Mononuclear cell (primary cell): ENCODE data around the gene PDLIM7. TPM values are rescaled to one million over a fixed set of nuclear protein-coding genes. Genes with fewer than 3 reads are reported as not detected.

Experiments
- H3K27me3 ChIP-seq: 2 replicates; pipeline ENCODE4 v1.6.0; 2011; ENCODE audit warnings: low read length, control low read depth; ENCODE audit not compliant: insufficient read depth
- H3K4me1 ChIP-seq: 2 replicates; pipeline ENCODE4 v1.5.1; 2011; ENCODE audit warnings: mild to moderate bottlenecking, low read length, control low read depth; ENCODE audit not compliant: insufficient read depth
- H3K4me3 ChIP-seq: 2 replicates; pipeline ENCODE4 v1.5.1; 2011; ENCODE audit warnings: mild to moderate bottlenecking, low read length, moderate library complexity
- H3K9me3 ChIP-seq: 2 replicates; pipeline ENCODE4 v1.5.1; 2011; ENCODE audit warnings: low read depth, mild to moderate bottlenecking, control low read depth, low read length
- total RNA-seq: library from RNA; depleted of rRNA; stranded (reverse); fragments of >200 nt; gene quantifications from one replicate; pipeline ENCODE4 v1.2.3, GENCODE V29; 2012

Gene PDLIM7
- total RNA-seq, 1 donor: 19.9 TPM

DNA sequence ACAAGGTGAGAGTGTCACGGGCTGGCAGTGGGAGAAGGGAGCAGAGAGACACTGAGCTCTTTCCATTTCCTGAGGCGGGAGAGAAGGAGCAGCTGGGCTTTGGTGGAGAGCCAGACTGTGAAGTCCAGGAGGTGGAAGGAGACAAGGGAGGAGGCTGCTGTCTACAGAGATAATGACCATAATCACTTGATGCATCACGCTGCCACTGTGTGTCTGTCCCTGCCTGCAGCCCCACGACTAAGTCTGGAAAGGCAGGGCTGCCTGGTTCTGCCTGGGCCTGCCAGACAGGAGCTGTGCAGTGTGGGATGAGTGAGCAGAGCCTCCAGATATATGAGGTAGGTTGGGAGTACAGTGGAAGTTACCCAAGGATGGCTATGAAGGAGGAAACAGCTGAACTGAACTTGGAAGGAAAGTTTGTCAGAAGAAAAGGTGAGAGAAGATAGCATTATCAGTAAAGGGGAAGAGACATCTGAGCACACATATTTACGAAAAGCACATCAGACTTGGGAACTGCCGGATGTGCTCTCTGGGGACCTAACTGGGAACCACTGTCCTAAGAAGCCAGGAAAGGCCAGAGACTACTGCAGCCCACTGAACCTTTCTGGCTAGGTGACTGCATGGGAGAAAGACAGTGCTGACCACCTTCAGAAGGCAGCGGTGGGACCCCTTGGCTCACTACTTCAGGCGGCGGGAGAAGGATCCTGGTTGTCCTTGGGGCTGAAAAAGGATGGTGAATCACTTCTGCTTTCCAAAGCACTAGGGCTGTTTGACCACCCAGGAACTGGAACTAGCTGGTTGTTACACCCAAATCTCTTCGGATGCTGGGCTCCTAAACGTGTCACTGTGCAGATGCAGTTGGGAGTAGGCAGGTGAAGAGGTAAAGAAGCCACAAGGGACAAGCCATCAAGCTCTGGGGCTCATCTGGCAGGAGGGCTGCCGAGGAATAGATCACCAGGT lies 32.1 kb upstream of the PDLIM7 start:
- H3K4me1 ChIP-seq: no peaks in the 10 kb centered on the region
- H3K9me3 ChIP-seq: no peaks in the 10 kb centered on the region
- H3K27me3 ChIP-seq: no peaks in the 10 kb centered on the region
- no peak overlapping the region for H3K4me3 ChIP-seq

- no peaks in the 10 kb centered on the region for H3K27me3 ChIP-seq
- H3K4me1 ChIP-seq: no peaks in the 10 kb centered on the region
- H3K9me3 ChIP-seq: no peaks in the 10 kb centered on the region
- H3K4me3 ChIP-seq: no peak overlapping the region
These were observed 31.2 kb upstream of the PDLIM7 start for GRCh38 chr5:177528631-177529030.

DNA sequence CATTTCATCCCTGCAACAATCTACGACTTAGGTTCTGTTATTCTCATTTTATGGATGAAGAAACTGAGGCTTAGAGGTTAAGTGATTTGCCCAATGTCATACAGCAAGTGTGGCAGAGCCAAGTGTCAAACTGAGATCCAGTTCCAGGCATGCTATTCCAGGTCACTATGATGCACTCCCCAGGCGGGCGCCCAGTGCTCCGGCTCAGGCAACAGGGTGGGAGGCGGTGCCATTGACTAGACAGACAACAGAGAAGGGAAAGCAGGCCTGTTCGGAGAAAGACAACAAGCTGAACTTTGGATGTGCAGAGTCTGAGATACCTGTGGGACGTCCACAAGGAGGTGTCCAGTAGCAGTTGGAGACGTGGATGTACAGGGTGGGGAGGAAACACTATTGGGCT lies 30.2 kb upstream of the PDLIM7 start:
- Histone ChIP-seq H3K4me1 (no peaks in the 10 kb centered on the region), H3K27me3 (no peaks in the 10 kb centered on the region), H3K9me3 (no peaks in the 10 kb centered on the region), H3K4me3 (no peak overlapping the region)

GRCh38 chr5:177526791-177527190 lies 29.4 kb upstream of the PDLIM7 start:
- H3K4me1 ChIP-seq: no peaks in the 10 kb centered on the region

DNA sequence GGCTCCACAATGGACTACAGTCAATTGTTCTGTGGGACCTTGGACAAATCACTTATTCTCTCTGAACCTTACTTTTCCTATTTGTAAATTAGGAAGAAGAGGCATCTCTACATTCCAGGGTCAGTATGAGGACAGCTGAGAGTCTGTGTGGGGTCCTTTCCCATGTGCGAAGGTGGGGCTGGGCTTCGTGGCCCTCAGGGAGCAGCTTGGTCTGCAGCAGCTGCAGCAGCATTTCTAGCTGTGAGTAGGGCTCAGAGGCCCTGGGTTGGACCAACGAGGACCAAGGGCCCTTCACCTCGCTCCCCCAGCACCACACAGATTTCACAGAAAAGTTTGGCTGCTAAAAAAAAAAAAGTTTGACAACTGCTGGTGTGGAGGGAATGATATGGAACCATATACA lies 28.8 kb upstream of the PDLIM7 start:
- Histone ChIP-seq H3K4me3 (no peak overlapping the region), H3K9me3 (no peaks in the 10 kb centered on the region), H3K27me3 (no peaks in the 10 kb centered on the region), H3K4me1 (no peaks in the 10 kb centered on the region)

More at GRCh38 chr5:177526791-177527190, 29.4 kb upstream of the PDLIM7 start:
- Histone ChIP-seq H3K27me3 (no peaks in the 10 kb centered on the region), H3K9me3 (no peaks in the 10 kb centered on the region), H3K4me3 (no peak overlapping the region)

DNA sequence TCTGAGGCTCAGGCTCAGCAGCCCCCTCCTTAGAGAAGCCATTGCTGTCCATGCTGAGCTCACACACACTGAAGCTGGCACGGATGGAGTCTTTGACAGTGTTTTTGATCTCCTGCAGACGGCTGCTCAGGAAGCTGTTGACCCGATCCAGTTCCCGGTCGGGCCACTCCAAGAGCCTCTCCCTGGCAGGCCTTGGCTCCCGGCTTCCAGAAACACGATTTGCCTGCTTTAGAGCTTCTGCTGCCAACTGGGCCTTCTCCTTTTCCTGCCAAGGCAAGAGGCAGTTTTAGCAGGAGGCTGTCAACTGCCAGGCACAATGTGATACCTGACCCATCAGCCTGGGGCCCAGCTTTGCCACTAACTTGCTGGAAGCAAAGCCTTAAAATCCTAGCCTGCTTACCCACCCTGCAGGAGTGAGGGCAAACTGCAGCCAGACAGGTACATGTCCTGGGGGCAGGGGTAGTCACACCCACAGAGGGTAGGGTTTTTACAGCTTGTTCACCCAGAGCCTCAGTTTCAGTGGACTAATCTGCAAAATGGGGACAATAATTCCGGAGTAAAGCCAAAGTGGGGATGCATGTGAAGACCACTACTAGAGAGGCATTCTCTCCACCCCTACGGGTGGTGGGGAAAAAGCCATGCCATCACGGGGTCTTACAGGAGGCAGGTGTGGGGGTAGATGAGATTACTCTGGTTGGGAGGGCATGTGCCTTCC lies 27.7 kb upstream of the PDLIM7 start:
- H3K4me1 ChIP-seq: no peaks in the 10 kb centered on the region
- no peaks in the 10 kb centered on the region for H3K27me3 ChIP-seq
- H3K4me3 ChIP-seq: no peak overlapping the region
- H3K9me3 ChIP-seq: no peaks in the 10 kb centered on the region

GRCh38 chr5:177524539-177524900 lies 27.1 kb upstream of the PDLIM7 start:
- Histone ChIP-seq H3K4me3 (no peak overlapping the region), H3K9me3 (no peaks in the 10 kb centered on the region)

DNA sequence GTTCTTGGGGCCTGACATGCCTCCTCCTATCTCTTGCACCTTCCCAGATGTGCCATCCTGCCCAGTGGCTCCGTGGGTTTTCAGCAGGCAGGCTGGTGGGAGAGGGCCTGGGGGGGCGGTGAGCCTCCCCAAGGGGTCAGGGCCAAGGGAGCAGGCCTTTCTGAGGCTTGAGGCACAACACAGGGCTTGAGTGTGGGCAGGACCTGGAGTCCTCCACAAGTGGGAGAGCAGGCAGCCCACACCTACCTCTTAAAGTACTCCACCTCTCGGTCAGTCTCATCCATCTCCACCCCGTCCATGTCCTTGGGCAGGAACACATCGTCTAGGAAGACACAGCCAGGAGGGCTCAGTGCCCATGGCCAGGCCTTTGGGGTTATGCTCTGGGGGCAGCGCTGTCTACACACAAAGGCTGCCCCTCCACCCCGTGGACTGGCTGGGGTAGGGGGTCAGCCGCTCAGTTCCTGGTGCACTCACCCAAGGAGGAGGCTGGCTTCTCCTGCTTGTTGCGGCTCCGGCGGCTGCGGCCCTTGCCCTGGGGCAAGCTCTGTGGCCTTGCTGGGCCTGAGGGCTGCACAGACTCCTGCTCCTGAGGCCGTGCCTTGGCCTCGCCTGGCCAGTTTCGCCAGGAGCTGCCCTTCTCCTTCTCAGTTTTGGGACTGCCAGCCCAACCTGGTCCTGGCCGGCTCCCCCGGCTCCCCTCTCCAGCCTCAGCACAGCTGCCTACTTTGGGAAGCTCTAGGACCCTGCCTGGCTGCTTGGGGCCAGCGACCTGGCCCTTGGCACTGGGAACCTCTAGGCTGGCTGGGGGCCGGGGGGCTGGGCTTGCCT lies 26.5 kb upstream of the PDLIM7 start:
- H3K4me1 ChIP-seq: peaks cover 4% of the 10 kb centered on the region
- H3K9me3 ChIP-seq: no peaks in the 10 kb centered on the region
- H3K27me3 ChIP-seq: no peaks in the 10 kb centered on the region
- no peak overlapping the region for H3K4me3 ChIP-seq

More at GRCh38 chr5:177524539-177524900, 27.1 kb upstream of the PDLIM7 start:
- no peaks in the 10 kb centered on the region for H3K4me1 ChIP-seq
- no peaks in the 10 kb centered on the region for H3K27me3 ChIP-seq

GRCh38 chr5:177520916-177521513 lies 23.6 kb upstream of the PDLIM7 start:
- Histone ChIP-seq H3K4me1 (peaks cover 16% of the 10 kb centered on the region), H3K27me3 (no peaks in the 10 kb centered on the region), H3K9me3 (no peaks in the 10 kb centered on the region)

GRCh38 chr5:177520271-177520670 lies 22.9 kb upstream of the PDLIM7 start:
- Histone ChIP-seq H3K27me3 (no peaks in the 10 kb centered on the region), H3K4me1 (peaks cover 23% of the 10 kb centered on the region), H3K9me3 (no peaks in the 10 kb centered on the region), H3K4me3 (no peak overlapping the region)

More at GRCh38 chr5:177520916-177521513, 23.6 kb upstream of the PDLIM7 start:
- H3K4me3 ChIP-seq: no peak overlapping the region

DNA sequence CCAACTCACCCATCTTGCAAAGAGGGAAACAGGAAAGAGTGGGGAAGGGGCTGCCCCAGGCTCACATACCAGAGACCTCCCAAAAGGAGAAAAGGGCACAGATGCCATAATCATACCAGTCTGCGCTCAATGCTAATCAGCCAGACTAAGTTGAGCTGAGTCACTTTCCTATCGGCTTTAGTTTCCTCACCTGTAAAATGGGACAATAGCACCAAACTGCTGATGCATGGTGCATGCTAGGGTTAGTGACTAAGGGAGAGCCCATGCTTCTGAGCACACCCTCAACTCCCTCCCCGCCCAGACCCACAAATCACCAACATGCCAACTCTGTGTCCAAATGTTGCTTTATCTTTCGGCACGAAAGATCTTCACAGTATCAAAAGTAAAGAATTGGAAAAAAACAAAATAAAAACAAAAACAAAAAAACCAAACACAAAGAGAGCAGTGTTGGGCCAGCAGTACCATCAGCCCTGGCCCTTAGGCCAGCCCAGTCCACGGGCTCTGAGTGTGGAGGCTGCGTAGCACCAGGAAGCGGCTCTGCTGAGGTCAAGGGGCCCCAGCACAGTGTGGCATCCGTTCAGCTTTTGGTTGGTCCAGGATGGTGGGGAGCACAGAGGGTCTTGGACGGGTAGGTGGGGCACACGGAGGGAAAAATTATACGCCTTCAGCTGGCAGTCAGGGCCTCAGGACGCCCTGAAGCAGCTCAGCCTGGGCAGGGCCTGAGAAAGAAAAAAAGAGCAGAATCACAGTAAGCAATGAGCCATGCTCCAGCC lies 22.2 kb upstream of the PDLIM7 start:
- H3K4me1 ChIP-seq: peaks cover 28% of the 10 kb centered on the region
- H3K27me3 ChIP-seq: no peaks in the 10 kb centered on the region
- H3K4me3 ChIP-seq: no peak overlapping the region
- H3K9me3 ChIP-seq: no peaks in the 10 kb centered on the region

DNA sequence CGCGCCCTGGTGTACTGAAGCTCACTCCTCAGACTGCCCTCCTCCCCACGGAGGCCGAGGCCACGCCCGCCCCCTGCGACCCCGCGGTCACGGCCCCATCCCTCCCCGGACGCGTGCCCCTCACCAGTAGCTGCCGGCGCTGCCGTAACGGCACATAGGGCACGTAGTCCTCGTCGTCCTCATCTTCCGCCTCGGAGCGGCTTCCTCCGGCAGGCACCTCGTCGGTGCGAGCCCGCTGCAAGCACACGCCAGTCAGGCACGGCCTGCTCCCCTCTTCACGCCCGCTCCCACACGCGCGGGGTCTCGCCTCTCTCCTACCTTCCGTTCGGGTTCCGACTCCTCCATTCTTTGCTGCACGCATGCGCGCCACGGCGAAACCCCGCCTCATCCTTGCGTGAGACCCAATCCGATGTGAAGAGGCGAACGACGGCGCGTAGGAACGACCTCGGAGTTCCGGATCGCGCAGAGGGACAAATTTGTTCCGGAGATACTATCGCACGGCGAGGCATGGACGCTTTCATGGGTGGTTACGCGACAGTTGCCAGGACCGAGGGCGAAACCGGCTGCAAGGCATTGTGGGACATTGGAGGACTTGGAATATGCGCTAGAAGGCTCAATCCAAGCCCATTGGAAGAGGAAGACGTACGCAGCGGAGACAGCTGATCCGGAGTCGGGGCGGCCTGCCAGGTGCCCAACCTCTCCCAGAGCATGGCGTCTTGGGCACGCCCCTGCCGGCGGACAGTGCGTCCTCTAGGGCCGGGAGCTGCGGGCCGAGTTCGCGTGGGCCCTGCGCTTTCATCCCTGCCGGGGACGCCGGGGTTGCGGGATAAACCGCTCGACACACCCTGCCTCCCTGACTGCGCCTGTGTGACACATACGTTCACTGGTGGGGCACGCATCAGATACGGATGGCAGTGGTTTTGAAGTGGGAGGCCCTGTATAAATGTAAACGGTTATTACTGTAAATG lies 19.5 kb upstream of the PDLIM7 start, which contains the start of gene DDX41:
Gene DDX41 (minus strand): TSS at position 361 of the 968 bp plus-strand sequence. CDS start 16 bp downstream, at position 345.
- Histone ChIP-seq H3K4me1 (peaks cover 31% of the 10 kb centered on the region), H3K27me3 (no peaks in the 10 kb centered on the region), H3K9me3 (no peaks in the 10 kb centered on the region), H3K4me3 (peak within 1 kb of the TSS; percentile 83)

DNA sequence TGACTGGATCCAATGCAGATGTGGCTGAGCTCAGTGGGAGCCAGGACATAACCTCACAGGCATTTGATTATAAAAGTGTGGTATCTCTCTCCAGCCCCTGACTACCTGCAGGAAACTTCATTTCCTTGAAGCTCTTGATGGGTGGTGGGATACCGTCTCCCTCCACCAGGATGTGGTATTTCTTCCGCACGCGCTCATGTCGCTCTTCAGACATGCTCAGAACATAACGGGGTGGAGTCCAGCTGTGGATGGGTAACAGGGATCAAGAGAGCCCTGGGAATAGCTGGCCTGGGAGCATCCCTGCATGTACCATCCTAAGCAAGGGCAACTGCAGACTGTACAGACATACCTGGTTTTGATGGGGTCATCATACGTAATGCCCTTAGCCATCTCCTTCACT lies 18.2 kb upstream of the PDLIM7 start:
- Histone ChIP-seq H3K9me3 (no peaks in the 10 kb centered on the region), H3K4me1 (peaks cover 44% of the 10 kb centered on the region), H3K27me3 (no peaks in the 10 kb centered on the region), H3K4me3 (no peak overlapping the region)
